AG10803 (cell line): Measurements from ENCODE around the gene CARD18.
"Not testable (repeated sequence)": the region's sequence is repeated elsewhere in the genome, so short reads cannot be mapped to it uniquely, and the experiment has no call there.

ENCODE experiments used
- DNase-seq: peaks from one replicate; pipeline ENCODE4 v3.0.0; 2010; ENCODE audit warnings: low read depth
- H3K4me3 ChIP-seq: 2 replicates; pipeline ENCODE4 v1.5.1; 2011; ENCODE audit warnings: mild to moderate bottlenecking, low read length, control low read depth
- CTCF ChIP-seq: conservative IDR thresholded peaks from 2 replicates; pipeline ENCODE4 v1.5.1; 2011; ENCODE audit warnings: mild to moderate bottlenecking, low read length, control low read depth, inconsistent platforms

Gene CARD18

DNA sequence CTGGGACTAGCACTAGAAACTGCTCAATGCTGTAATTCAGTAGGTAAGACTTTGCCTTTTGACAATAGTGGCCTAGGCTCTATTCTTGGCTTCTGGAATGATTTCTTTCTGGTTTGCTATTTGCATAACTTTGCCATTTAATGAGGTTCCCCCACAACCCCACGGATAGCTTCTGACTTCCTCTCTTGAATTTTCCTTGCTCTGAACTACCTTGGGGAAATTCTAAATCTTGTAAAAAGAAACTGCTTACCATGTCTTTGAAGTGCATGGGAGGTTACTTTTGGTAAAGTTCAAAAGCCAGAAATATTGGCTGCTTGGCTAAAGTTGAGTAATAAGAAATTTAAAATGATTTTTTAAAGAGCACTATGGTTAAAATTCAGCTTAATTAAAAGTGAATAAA lies 35.3 kb downstream of the CARD18 start:
- no peak for TF ChIP-seq CTCF
- H3K4me3 ChIP-seq: no peak overlapping the region
- no peak for DNase-seq

DNA sequence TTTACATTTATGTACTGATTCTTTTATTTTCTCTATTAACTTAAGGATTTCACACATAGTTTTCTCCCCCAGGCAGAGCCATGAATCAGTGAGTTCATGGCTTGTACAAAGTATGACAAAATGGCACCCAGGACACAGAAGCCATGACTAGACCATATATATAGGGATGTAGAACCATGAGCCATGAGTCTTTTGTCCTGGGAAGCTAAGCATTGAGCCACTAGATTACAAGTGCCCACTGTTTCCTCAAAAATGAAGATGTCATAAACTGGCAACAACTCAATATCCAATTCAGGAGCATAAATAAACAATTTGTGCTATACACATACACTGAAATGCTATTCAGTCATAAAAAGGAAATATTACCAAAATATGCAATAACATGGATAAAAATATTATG lies 36.2 kb downstream of the CARD18 start:
- no peak overlapping the region for H3K4me3 ChIP-seq
- DNase-seq: no peak
- TF ChIP-seq CTCF: no peak

- not testable (repeated sequence) for DNase-seq, H3K4me3 ChIP-seq
Observed at GRCh38 chr11:105102079-105102581, 37.4 kb downstream of the CARD18 start.

- H3K4me3 ChIP-seq: no peak overlapping the region
- no peak for DNase-seq
- no peak for TF ChIP-seq CTCF
Observed at GRCh38 chr11:105100981-105101630, 38.5 kb downstream of the CARD18 start.

DNA sequence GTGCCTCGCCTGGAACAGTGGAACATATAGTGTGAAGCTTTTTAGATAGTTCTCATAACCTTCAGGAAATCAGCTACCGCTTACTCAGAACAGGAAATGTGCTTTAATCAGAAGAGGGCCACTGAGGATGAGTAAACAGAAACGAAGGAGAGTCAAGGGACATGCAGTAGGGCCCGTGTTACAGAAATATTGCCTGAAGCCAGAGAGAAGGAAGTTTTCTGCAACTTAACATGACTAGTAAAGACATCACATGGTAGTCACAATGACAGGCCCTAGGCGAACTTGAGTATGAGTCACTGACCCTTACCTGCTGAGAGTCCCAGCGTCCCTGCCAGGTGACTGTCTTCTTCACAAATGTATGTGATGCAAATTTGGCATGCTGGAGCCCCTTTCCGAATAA lies 39.4 kb downstream of the CARD18 start:
- no peak overlapping the region for H3K4me3 ChIP-seq
- TF ChIP-seq CTCF: no peak
- DNase-seq: no peak

GRCh38 chr11:105099594-105099993 lies 40.0 kb downstream of the CARD18 start:
- H3K4me3 ChIP-seq: not testable (repeated sequence)

DNA sequence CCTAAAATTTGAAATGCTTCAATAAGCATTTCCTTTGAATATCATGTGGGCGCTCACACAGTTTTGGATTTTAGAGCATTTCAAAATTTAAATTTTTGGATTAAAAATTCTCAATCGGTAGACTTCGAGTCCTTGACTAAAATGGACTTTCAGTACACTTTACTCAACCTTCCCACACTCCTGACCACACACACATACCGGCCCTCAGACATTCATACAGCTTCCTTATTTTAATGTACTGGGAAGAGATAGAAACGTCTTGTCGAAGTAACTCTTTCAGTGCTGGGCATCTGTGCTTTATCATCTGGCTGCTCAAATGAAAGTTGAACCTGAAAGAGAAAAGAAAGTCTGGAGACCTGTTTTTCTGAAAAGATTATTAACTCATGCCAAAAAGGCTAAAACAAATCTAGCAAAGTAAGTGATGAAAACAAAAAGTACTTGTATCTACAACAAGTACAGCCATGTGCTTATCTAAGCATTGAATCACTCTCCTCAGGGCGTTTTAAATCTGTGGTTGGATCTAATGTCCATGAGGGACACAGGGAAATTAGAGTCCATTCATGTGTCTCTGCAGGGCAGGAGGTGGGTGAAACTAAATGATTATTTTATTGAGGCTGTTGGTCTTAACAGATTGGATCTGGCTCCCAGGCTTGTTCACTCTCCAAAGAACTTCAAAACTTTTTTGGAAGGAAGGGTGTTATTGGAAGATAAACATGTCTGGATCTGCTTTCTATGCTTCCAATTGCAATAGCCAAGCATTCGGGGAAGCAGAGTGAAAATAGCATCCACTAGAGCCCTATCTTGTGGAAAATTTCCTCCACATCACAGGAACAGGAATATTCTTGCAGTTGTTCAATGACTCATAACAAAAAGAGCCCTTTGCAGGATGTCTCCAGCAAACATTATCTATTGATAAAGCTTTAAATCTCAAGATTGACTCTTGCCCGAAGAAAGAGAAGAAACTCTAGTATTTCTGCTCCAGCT lies 47.0 kb downstream of the CARD18 start:
- TF ChIP-seq CTCF: no peak
- no peak for DNase-seq
- no peak overlapping the region for H3K4me3 ChIP-seq

More at GRCh38 chr11:105099594-105099993, 40.0 kb downstream of the CARD18 start:
- not testable (repeated sequence) for DNase-seq
